Lower lobe of right lung (tissue), 2 donors: ENCODE data around the gene SETD4. TPM values are rescaled to one million over a fixed set of nuclear protein-coding genes. Genes with fewer than 3 reads are reported as not detected.

Experiments used
- ATAC-seq, 2 donors: fragments of 200-7000 bp; cut with Tn5 transposase; one replicate each; pipeline ENCODE4 v1.9.1; 2020 to 2022; ENCODE audit warnings: mild to moderate bottlenecking in 2 of 2, moderate library complexity in 2 of 2
- DNase-seq: peaks from one replicate; pipeline ENCODE4 v3.0.0-alpha.2; 2020
- H3K27ac ChIP-seq: fragments of 200-600 bp; one replicate; pipeline ENCODE4 v1.8.0; 2022
- H3K27me3 ChIP-seq: fragments of 200-600 bp; one replicate; pipeline ENCODE4 v1.8.0; 2022; ENCODE audit warnings: low read depth
- H3K36me3 ChIP-seq: fragments of 200-600 bp; one replicate; pipeline ENCODE4 v1.8.0; 2022; ENCODE audit warnings: mild to moderate bottlenecking
- H3K4me1 ChIP-seq: fragments of 200-600 bp; one replicate; pipeline ENCODE4 v1.8.0; 2022
- H3K4me3 ChIP-seq: fragments of 200-600 bp; one replicate; pipeline ENCODE4 v1.8.0; 2022; ENCODE audit warnings: mild to moderate bottlenecking
- H3K9me3 ChIP-seq: fragments of 200-600 bp; one replicate; pipeline ENCODE4 v1.8.0; 2022
- intact Hi-C: fragments of 100-400 bp; cut with DNase I; formaldehyde crosslinking; loops from one replicate; pipeline ENCODE4 v1.11.0; 2022
- total RNA-seq: library from RNA; stranded (reverse); fragmentation: NEBNext Ultra II Directional; extraction: Animal tissue kit (Norgen Biotek cat#: 25700); gene quantifications from one replicate; pipeline ENCODE4 v1.2.1, GENCODE V29; 2021
- TF ChIP-seq, protein P1 (sequence below): fragments of 200-600 bp; IDR thresholded peaks from one replicate; pipeline ENCODE4 v1.8.0; 2022; ENCODE audit warnings: antibody characterized with exemption, mild to moderate bottlenecking
- donor health status: DM: no; HTN: yes; CAD: no; lungs with severe emphysema.

Gene SETD4
- total RNA-seq, 1 donor from 2014 or later = 19.4 TPM

DNA sequence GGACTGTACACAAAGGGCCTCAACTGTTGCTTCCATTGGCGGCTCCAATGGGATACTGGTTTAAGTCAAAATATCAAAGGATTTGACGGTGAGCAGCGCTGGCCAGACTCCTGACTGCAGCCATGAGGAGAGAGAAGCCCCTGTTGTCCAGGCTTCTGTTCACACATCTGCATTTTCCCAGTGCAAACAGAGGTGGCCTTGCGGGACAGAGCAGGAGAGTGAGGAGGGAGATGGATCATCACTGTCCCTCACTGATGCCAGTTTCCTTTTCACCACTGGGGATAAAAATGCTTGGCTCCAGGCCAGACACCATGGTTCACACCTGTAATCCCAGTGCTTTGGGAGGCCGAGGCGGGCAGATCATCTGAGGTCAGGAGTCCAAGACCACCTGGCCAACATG lies 69.2 kb downstream of the SETD4 start:
- ATAC-seq = no peak
- intact Hi-C loops = no loop called here
- H3K27ac ChIP-seq = no peak overlapping the region
- H3K36me3 ChIP-seq = no peaks in the 10 kb centered on the region
- TF ChIP-seq, protein P1, sequence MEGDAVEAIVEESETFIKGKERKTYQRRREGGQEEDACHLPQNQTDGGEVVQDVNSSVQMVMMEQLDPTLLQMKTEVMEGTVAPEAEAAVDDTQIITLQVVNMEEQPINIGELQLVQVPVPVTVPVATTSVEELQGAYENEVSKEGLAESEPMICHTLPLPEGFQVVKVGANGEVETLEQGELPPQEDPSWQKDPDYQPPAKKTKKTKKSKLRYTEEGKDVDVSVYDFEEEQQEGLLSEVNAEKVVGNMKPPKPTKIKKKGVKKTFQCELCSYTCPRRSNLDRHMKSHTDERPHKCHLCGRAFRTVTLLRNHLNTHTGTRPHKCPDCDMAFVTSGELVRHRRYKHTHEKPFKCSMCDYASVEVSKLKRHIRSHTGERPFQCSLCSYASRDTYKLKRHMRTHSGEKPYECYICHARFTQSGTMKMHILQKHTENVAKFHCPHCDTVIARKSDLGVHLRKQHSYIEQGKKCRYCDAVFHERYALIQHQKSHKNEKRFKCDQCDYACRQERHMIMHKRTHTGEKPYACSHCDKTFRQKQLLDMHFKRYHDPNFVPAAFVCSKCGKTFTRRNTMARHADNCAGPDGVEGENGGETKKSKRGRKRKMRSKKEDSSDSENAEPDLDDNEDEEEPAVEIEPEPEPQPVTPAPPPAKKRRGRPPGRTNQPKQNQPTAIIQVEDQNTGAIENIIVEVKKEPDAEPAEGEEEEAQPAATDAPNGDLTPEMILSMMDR = no peak
- DNase-seq = no peak
- H3K4me1 ChIP-seq = peaks cover 17% of the 10 kb centered on the region
- peaks cover 7% of the 10 kb centered on the region for H3K27me3 ChIP-seq
- H3K4me3 ChIP-seq = no peak overlapping the region
- H3K9me3 ChIP-seq = no peaks in the 10 kb centered on the region

DNA sequence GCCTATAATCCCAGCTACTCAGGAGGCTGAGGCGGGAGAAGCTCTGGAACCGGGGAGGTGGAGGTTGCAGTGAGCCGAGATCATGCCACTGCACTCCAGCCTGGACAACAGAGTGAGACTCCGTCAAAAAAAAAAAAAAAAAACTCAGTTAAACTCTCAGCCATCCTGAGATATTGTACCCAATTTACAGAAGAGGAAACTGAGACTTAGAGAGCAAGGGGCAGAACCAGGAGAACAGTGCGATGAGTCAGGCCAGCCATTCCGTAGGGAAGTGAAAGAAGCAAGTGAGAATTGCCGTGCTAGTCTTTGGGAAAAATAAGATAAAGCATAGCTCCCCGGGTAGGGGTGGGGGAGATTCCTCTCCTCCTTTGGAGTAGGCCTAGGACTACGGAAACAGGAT lies 69.7 kb downstream of the SETD4 start:
- H3K4me1 ChIP-seq = peaks cover 17% of the 10 kb centered on the region
- ATAC-seq (no peak), DNase-seq (no peak)
- H3K9me3 ChIP-seq = no peaks in the 10 kb centered on the region
- intact Hi-C loops = no loop called here
- no peak overlapping the region for H3K4me3 ChIP-seq
- no peak overlapping the region for H3K27ac ChIP-seq
- TF ChIP-seq, protein P1 = no peak
- peaks cover 8% of the 10 kb centered on the region for H3K27me3 ChIP-seq
- H3K36me3 ChIP-seq = no peaks in the 10 kb centered on the region

DNA sequence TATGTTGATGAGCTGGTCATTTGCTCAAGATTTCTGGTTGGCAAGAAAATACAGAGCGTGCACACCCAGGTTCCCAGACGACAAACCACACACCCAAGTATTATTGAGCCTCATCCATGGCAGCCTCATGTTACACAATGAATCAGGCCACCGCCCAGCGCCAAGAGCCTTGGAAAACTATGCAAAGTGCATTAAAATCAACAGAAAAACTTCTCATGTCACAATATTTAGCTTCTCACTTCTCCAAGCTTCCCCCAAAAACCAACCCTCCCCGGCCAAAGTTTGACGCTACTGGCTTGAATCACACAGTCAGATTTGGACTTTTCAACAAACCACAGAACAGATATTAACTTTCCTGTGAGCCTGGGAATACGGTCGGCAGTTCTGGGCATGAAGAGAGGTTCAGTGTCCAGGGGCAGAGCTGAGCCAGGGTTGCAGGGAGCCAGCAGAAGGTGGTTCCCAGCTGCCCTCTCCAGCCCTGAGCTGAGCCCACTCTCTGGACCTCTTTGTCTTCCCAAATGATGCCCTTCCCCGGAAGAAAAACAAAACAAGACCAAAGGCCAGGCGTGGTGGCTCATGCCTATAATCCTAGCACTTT lies 71.1 kb downstream of the SETD4 start:
- Histone ChIP-seq H3K9me3 (no peaks in the 10 kb centered on the region), H3K4me1 (peaks cover 17% of the 10 kb centered on the region), H3K27me3 (peaks cover 8% of the 10 kb centered on the region), H3K4me3 (no peak overlapping the region), H3K27ac (peak overlapping the region; percentile 68), H3K36me3 (no peaks in the 10 kb centered on the region)
- TF ChIP-seq, protein P1 = no peak
- DNase-seq (peak; percentile 64), ATAC-seq (peak; percentile 75)
- intact Hi-C loops = no loop called here

DNA sequence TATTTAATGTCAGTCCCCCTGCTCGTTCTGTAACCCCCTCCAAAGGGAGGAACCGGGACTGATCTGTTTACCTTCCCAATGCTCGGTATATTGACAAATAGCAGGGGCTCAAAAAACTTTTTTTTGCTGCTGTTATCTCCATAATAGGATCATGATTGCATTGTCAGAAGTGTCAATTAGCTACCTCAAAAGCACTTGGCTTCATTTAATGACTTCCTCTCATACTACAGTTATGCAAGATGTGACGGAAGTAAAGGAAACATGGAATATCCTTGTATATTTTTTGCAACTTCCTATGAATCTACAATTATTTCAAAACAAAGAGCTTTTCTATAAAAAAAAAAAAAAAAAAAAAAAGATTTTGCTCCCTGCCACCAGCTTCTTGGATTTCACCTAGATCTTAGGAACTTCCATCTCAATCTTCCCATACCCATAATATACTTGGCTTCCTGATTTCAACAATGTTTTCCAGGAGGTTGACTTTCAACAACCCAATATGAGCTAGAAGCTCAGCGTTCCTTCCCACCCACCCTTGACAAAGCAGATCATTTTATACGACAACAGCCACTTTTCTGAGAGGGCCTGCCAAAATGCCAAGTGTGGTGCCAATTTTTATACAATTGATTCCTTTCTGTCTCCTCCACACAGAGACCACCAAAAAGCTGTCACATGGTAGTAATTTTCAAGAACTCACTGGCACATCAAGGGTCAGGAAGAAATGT lies 71.7 kb downstream of the SETD4 start:
- H3K4me3 ChIP-seq = no peak overlapping the region
- TF ChIP-seq, protein P1 = no peak
- H3K36me3 ChIP-seq = no peaks in the 10 kb centered on the region
- peak overlapping the region; percentile 68 for H3K27ac ChIP-seq
- peaks cover 8% of the 10 kb centered on the region for H3K27me3 ChIP-seq
- intact Hi-C loops = no loop called here
- DNase-seq (no peak), ATAC-seq (peak in 1 of 2 donors; percentile 52)
- no peaks in the 10 kb centered on the region for H3K9me3 ChIP-seq
- peaks cover 17% of the 10 kb centered on the region for H3K4me1 ChIP-seq

DNA sequence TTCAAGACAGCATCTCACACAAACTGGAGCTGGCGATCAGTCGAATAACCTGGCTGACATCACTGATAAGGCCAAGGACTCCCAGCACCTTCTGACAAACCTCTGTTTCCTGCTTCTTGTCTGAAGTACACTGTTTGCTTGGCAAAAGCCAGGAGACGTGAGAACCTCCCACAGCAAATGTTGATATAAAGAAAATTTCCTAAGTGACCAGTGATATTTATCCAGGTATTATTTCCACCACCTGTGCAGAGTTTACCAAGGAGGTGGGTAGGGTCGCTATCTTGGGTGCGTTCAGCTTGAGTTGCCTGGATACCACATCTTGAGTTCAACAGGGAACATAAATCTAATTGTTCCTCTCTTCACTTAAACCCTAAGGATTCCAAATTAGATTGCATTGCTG lies 72.9 kb downstream of the SETD4 start:
- Histone ChIP-seq H3K36me3 (no peaks in the 10 kb centered on the region), H3K4me1 (peaks cover 17% of the 10 kb centered on the region), H3K4me3 (no peak overlapping the region), H3K27ac (peak overlapping the region; percentile 68), H3K9me3 (no peaks in the 10 kb centered on the region), H3K27me3 (peaks cover 8% of the 10 kb centered on the region)
- TF ChIP-seq, protein P1 = no peak
- DNase-seq (no peak), ATAC-seq (peak; percentile 87)
- intact Hi-C loops = no loop called here
